Non-pigmented ciliary epithelial cell (primary cell): ENCODE data around the gene PFKFB4.
"Not testable (repeated sequence)": the region's sequence is repeated elsewhere in the genome, so short reads cannot be mapped to it uniquely, and the experiment has no call there.

Experiments used
- DNase-seq: peaks from one replicate; pipeline ENCODE4 v3.0.0-alpha.2; 2010; ENCODE audit warnings: low read depth

Gene PFKFB4

DNA sequence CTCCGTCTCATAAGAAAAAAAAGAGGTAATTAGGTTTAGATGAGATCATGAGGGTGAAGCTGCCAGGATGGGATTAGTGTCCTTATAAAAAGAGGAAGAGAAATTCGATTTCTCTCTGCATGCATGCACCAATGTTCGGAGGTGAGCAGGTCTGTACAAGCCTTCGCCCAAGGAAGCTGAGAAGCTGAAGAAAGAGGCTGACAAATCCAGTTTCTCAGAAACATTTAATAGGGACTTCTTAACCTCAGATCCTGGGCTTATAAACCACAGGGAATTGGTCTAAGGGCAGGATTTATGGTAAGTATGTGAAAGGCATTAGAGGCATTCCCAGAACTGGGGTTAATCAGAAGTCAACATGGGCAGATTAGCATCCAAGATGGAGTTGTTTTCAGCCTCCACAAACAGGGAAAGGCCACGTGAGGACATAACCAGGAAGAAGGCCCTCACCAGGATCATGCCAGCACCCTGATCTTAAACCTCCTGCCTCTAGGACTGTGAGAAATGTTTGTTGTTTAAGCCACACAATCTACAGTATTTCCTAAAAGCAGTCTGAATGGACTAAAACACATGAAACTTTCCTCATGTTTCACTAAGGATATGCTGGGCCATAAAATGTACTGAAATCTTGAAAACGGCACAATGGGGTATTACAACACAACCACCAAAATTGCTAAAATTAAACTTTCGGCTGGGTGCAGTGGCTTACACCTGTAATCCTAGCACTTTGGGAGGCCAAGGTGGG, 64.0 kb downstream of the PFKFB4 start:
- DNase-seq: no peak

GRCh38 chr3:48486952-48487351, 69.7 kb downstream of the PFKFB4 start:
- no peak for DNase-seq

DNA sequence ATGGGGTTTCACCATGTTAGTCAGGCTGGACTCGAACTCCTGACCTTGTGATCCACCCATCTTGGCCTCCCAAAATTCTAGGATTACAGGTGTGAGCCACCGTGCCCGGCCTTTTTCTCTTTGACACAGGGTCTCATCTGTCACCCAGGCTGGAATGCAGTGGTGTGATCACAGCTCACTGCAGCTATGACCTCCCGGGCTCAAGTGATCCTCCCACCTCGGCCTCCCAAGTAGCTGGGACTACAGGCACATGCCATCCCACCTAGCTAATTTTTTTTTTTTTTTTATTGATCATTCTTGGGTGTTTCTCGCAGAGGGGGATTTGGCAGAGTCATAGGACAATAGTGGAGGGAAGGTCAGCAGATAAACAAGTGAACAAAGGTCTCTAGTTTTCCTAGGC, 73.8 kb downstream of the PFKFB4 start:
- DNase-seq: not testable (repeated sequence)

- DNase-seq: not testable (repeated sequence)
Measured at GRCh38 chr3:48480891-48481290, 75.7 kb downstream of the PFKFB4 start.

DNA sequence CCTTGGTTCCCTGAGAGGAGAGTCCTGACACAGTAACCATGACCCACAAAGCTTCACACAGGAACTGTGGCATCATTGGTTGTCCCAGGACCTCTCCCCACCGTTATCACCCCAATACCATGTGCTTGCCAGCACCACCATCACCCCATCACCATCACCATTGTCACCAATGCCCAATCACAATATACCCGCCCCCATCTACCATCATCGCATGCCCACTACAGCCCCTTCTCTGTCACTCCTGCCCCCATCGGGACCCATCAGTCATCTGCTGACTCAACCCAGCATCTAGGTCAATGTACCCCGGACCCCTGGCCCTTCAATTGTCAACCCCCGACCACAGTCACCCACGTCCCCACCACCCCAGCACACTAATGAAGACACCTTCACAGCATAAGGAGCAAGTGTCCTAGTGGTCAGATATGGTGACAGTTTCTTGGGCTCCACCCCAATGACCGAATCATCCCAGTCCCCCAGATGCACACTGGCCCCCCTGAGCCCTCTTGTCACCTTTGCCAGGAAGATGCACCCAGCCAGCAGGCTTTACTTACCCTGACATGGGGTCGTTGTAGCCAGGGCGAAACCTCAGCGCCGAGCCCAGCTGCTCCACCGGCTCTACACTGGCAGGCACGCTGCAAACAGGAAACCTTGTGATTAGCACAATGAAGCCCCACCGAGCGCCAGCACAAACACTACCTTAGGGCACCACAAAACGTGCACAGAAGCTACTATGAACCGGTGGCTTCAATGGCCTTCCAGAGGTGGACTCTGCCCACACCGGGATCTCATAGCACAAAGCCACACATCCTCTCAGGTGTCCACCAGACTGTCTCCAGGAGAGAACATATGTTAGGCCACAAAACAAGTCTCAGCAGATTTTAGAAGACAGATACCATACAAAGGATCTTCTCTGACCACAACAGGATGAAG, 77.7 kb downstream of the PFKFB4 start:
- DNase-seq: no peak

- DNase-seq: no peak
Measured at GRCh38 chr3:48477959-48478520, 78.6 kb downstream of the PFKFB4 start.

- no peak for DNase-seq
Measured at GRCh38 chr3:48476426-48477053, 80.1 kb downstream of the PFKFB4 start.

- no peak for DNase-seq
Measured at GRCh38 chr3:48475188-48475587, 81.4 kb downstream of the PFKFB4 start.

DNA sequence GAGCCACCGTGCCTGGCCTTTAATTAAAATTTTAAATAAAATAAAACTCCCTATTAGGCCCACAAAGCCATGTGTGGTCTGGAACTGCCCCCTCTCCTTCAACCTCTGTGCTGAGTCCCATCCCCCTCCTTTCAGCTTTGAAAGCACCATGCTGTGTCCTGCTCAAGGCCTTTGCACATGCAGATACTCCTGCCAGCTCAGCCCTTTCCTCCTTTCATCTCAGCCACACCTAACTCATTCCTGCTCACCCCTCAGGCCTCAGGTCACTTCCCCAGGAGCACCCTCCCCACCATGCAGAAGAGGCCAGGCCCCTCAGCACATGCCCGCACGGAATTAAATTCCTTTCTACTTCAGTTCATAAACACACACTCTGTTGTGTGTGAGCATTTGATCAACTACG, 82.0 kb downstream of the PFKFB4 start:
- DNase-seq: no peak

GRCh38 chr3:48474031-48474430, 82.6 kb downstream of the PFKFB4 start:
- DNase-seq: not testable (repeated sequence)

DNA sequence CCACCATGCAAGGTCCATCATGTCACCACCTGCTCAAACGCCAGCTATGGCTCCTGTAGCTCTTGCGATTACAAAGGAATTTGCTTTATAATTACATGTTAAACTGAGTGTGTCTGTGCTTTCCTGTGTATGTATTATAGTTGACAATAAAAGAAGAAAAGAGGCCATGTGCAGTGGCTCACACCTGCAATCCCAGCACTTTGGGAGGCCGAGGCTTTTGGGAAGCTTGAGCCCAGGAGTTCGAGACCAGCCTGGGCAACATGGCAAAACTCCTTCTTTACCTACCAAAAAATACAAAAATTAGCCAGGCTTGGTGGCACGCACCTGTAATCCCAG, 83.0 kb downstream of the PFKFB4 start:
- DNase-seq: no peak

DNA sequence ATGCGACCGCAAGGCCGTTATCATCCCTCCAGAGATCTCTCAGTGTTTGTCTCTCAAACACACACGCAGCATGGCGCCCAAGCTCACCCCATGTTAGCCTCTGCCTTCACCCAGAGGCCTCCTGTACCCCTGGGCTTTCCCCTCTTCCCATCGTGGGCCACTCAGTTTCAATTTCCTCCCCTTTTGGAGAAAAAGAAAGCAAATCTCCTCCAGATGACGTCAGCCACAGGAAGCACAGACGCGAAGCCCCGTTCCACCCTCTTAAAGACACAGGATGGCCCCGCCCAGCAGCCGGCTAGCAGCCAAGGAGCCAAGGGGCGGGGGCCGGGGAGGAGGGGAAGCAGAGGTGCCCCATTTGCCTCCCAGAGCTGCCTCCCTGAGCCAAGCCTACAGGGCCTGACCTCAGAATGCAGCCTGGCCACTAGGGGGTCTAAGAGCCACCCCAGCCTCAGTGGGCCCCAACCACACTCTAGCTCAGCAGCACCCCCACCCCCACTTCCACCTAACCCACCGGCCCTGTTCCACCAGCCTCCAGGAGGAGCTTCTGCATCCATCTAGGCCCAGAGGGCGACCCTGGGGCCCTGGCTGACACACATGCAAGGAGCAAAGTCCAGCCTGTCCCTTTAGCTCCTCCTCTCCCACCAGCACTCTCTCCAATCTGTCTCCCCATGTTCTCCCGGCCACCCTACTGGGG, 83.5 kb downstream of the PFKFB4 start:
- DNase-seq: peak; percentile 65

GRCh38 chr3:48472673-48472922, 84.0 kb downstream of the PFKFB4 start:
- no peak for DNase-seq

DNA sequence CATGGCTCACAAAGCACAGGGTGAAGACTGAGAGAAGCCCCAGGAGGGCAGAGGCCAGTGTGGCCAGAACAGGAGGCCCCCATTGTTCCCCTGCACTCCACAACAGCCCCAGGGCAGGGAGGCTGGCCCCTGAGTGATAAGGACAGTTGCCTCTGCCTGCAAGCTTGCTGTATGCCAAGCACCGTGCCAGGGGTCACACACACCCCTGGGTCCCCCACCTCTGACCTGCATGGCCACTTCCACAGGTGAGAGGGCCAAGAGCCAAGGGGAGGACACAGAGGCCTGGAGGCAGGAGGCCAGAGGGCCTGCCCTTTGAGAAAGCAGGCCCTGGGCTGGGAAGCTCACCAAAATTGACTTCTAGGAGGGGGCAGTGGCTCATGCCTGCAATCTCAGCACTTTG, 86.3 kb downstream of the PFKFB4 start:
- no peak for DNase-seq

- no peak for DNase-seq
Measured at GRCh38 chr3:48469046-48469915, 87.3 kb downstream of the PFKFB4 start.

DNA sequence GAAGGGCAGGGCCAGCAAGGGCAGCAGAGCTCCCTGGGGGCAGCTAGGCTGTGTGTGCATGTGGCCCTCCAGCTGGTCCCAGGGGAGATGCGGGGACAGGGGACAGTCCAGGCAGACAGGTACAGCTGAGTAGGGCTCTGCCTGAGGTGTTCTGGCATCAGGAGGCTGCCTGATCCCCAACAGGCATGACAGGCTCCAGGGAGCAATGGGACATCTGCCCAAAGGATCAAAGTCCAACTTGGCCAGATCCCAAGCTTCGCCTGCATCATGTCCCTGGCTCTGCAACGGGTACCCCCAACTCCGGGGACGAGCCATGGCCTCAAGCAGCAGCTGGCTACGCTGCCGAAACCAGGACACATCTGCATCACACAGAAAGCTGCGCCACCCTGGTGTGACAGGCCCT, 88.3 kb downstream of the PFKFB4 start:
- no peak for DNase-seq
